NCI-H146 (cell line): ENCODE results near the gene KCNJ5.
A peak's percentile ranks its signal among the peaks of the same experiment; 100 is the strongest.

Experiments
- DNase-seq: peaks from one replicate; lab custom pipeline; 2025; lab: John Stamatoyannopoulos, UW

The KCNJ5 gene

DNA sequence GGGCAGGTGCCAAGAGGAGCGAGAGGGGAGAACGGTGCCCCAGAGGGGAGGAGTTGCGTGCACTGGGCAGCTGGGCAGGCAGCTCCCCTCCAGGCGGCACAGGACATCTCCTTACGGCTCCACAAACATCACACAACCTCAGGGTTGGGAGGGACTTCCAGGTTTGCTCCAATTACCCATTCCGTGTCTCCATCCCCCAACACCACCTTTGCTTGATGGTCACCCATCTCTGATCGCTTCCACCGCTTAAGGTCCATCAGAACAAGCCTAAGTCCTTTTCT lies 66.0 kb downstream of the KCNJ5 start:
- DNase-seq = no peak

DNA sequence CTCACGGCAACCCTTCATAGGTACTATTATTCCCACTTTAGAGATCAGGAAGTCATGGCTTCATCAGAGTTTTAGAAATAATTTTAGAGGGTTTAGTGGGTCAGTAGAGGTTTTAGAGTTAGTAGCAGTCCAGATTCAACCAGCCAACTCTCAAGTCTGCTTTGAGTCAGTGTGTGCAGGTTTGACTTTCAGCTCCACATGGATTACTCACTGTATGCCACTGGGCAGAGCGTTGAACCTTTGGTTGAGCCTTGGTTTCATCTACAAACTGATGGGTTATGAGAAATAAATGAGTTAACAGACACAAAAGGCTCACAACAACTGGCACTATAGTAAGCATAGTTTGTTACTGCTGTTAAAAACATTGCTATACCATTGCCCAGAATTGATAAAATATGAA lies 70.5 kb downstream of the KCNJ5 start:
- DNase-seq = no peak

DNA sequence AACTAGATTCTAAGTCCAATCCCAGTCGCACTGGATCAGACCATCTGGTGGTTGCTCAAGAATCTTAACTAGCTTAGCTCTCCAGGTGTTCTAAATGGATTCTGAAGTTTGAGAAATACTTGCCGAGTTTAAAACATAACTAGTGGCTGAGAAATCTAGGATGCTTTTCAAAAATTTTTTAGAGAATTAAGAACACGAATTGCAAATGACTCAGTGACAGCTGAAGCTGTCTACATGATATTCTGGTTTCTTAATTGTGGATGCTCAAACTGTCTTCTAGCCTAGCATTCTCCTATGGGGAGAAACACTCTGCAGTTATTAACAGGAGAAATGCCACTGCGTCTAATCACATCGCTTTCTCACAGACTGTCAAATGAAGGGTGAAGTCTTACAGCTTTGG lies 71.7 kb downstream of the KCNJ5 start:
- no peak for DNase-seq

DNA sequence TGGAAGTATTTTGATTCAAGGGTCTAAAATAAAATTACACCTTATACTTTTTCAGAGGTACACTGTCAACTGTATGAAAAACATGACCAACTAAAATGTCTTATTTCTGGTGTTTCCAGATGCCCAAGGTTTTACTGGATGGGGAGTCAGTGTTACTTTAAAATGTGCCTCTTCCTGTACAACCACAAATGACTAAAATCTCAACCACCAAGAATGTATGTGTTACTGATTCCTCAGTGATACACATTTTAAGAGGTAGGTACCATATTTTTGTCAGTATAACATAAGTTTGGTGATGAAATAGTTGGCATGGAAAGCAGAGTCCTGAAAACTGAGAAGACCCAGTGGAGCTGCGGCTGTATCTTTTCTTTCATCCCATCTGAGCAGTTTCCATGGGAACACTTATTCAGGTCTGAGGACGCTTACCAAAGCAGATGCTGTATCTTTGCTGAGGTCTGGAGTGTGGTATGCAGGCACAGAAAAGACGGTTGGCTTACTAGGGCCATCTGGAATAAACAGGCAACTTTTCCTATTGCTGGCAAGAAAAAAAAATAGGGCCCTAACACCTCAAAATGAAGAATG lies 72.7 kb downstream of the KCNJ5 start:
- no peak for DNase-seq

DNA sequence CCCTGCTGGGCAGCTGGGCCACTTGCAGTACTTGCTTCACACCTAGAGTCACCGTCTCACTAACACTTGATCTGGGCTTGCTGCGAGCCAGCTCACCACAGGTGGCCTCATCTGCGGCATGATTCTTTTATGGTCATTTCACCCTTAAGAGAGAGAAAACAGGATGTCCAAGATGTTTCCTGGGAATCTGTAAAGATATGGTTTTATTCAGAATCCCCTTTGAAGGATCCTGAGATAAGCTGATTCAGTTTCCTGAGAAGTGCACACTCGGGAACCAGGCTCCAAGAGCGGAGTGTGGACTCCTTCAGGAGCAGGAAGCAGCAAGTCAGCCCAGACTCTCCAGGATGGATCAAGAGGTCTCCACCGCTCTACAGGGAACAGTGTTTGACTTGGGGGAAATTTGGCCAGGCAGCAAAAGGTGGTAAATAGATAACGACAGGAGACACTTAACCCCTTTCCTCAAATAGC lies 73.3 kb downstream of the KCNJ5 start:
- DNase-seq = peak; percentile 17

DNA sequence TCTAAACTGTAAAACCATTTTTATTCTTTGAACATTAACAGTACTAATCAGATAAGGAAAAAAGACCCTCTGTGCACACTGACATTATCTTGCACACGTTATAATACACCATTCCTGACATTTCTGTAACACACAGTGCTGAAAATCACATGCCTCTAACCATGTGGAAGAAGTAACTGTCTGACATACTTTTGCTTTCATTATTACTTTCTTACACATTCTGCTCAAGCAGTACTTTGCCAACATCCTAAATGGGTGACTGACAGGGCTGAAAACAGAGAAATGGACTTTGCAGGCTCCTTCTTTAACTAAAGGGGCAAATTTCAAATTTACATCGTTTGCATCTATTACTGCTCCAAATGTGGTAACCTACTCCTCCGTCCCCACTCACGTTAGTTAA lies 74.3 kb downstream of the KCNJ5 start:
- no peak for DNase-seq

DNA sequence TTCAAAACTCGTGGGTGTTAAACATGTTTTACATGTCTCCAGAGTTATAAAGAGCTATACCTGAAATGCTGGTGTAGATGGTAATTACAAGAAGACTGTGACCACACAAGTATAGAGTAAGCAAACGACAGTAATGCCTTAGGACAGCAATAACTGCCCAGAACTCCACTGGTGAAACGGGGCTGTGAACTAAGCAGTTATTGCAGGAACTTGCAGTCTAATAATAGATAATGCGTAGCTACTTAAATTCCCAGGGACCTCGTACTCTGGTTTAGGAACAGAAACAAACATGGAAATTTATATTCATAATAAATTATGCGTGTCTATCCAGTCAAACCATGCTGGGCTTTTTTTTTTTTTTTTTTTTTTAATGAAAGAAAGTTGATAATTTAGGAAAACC lies 76.4 kb downstream of the KCNJ5 start:
- no peak for DNase-seq

DNA sequence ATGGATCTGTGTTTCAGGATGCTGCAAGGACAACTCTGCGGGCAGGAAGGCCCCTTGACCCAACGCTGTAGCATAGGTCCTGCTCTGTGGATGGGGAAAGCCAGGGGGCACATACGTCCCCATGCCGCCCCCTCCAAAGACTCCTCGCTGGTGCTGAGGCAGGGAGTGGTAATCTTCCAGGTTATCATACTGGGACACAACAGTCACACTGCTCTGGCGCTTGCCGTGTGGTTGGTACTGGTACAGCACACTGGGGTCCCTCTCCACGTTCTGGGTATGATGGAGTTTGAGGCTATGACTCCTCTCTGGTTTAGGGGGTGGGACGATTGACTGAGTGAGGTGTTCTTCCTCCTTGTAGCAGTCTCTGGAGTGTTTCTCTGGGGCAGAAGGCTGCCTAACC lies 77.8 kb downstream of the KCNJ5 start:
- DNase-seq = no peak
